SK-N-MC (cell line): ENCODE data around the gene TMEM30B.

Experiments
- DNase-seq: peaks from one replicate; pipeline ENCODE4 v3.0.0-alpha.2; 2011; ENCODE audit warnings: low read depth, low spot score
- H3K27ac ChIP-seq: fragments of 200-600 bp; sonication (generic); 2 replicates; pipeline ENCODE4 v1.5.1; 2016; ENCODE audit warnings: mixed run types
- H3K36me3 ChIP-seq: fragments of 200-600 bp; sonication (generic); 2 replicates; pipeline ENCODE4 v1.6.1; 2017; ENCODE audit warnings: antibody characterized with exemption, low read length, mixed read lengths; ENCODE audit not compliant: insufficient read depth
- H3K4me3 ChIP-seq: fragments of 200-600 bp; sonication (generic); 2 replicates; pipeline ENCODE4 v1.5.1; 2016
- H3K9ac ChIP-seq: fragments of 200-600 bp; sonication (generic); 2 replicates; pipeline ENCODE4 v1.8.0; 2017; ENCODE audit warnings: mixed run types, mixed read lengths; ENCODE audit not compliant: insufficient read length
- H3K9me3 ChIP-seq: fragments of 200-600 bp; sonication (generic); 2 replicates; pipeline ENCODE4 v1.6.1; 2017; ENCODE audit warnings: low read depth, mild to moderate bottlenecking, antibody characterized with exemption, low read length, moderate library complexity, mixed read lengths
- EZH2 ChIP-seq: fragments of 200-600 bp; sonication (generic); IDR thresholded peaks from one replicate; pipeline ENCODE4 v1.6.1; 2017; ENCODE audit warnings: antibody characterized with exemption
- FOXP2 ChIP-seq: optimal IDR thresholded peaks from 2 replicates; pipeline ENCODE3; 2011; ENCODE audit warnings: mild to moderate bottlenecking, moderate library complexity; ENCODE audit not compliant: insufficient read depth; ENCODE audit errors: extremely low read length, control extremely low read depth
- POLR2AphosphoS5 ChIP-seq: IDR thresholded peaks from 2 replicates; pipeline ENCODE4 v1.6.1; 2012; ENCODE audit warnings: mild to moderate bottlenecking, low read depth, low read length, borderline replicate concordance

Gene TMEM30B, protein sequence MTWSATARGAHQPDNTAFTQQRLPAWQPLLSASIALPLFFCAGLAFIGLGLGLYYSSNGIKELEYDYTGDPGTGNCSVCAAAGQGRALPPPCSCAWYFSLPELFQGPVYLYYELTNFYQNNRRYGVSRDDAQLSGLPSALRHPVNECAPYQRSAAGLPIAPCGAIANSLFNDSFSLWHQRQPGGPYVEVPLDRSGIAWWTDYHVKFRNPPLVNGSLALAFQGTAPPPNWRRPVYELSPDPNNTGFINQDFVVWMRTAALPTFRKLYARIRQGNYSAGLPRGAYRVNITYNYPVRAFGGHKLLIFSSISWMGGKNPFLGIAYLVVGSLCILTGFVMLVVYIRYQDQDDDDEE

DNA sequence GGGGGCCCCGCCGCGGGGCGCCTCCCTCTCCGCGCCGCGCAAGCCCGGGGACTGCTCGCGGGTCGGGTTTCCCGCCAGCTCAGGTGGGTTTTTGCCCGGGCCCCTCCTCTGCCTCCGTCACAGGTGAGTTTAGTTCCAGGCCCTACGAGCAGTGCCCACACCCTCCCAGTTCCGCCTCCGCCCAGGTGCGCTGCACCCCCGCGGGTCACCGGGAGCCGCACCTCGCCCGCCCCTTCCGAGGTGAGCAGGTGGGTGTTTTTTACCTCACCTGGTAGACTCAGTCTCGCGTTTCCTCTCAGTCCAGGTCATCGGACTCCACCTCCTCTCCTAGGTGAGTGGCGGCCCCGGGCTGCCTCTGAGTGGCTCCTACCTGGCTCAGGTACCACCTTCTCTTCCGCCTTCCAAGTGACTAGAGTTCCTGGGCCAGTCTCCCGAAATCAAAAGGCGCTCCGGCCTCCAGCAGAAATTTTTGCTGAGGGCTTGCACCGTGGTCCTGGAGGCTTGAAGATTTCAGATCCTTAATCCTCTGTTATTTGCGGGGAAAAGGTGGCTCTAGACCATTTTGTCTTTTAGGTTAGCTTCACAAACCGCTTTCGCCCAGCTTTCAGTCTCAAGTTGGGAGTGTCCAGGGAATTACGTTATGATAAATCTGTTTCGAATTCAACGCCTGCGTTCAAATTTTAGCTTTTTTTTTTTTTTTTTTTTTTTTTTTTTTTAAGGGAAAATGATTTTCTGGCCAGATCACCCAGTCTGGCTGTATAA lies at the start of gene TMEM30B:
TSS of gene TMEM30B (minus strand) at position 153 of the 762 bp plus-strand sequence. CDS start 191 bp downstream, outside the sequence.
- Histone ChIP-seq H3K4me3 (no peak within 1 kb of the TSS), H3K9ac (no peak within 1 kb of the TSS), H3K27ac (no peak within 1 kb of the TSS), H3K36me3 (no peaks in the 10 kb centered on the region), H3K9me3 (no peaks in the 10 kb centered on the region)
- no peak for DNase-seq
- no peak for TF ChIP-seq FOXP2
- no peak for TF ChIP-seq POLR2AphosphoS5
- TF ChIP-seq EZH2 = no peak

DNA sequence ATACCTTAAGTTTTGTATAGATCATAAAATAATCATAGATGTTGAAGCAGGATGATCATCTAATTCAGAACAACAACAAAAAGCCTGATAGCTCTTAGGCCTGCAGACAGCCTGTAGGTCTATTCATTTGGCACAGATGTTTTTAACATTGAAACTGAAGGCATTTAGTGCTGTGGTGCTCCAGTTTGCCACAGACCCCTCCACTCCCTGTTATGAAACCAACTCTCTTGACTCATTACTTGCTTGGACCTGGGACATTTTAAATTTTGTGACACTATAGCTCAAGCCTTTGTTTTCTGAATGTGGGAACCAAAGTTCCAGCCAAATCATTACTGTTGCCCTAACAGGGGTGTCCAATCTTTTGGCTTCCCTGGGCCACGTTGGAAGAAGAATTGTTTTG lies 49.4 kb upstream of the TMEM30B start:
- H3K27ac ChIP-seq = no peak overlapping the region
- H3K9ac ChIP-seq = no peak overlapping the region
- DNase-seq = no peak
- H3K9me3 ChIP-seq = no peaks in the 10 kb centered on the region
- H3K36me3 ChIP-seq = no peaks in the 10 kb centered on the region
- TF ChIP-seq POLR2AphosphoS5 (no peak), EZH2 (no peak), FOXP2 (no peak)
- H3K4me3 ChIP-seq = no peak overlapping the region

DNA sequence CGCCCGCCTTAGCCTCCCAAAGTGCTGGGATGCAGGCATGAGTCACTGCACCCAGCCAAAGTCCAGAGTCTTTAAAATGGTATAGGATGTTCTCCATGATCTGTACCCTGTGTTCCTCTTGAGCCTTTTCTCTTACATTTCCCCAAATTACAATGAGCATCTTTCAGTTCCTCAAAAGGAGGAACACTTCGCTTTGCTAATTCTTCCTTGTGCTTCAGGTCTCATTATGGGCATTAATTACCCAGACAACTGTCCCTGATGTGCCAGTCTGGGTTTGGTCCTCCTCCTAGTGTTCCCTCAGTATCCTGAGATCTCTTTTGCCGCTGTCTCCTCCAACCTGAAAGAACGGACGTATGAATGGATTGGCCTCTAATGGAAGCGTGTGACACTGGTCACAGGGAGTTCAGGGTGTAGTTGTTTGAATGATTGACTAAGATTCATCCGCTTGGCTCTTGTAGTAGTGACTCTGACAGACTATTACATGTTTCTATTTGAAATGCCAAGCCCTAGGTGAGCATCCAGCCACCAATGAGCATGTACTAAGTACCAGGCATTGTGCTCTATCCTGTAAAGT lies 48.4 kb upstream of the TMEM30B start:
- TF ChIP-seq EZH2 (no peak), FOXP2 (no peak), POLR2AphosphoS5 (no peak)
- Histone ChIP-seq H3K4me3 (no peak overlapping the region), H3K9me3 (no peaks in the 10 kb centered on the region), H3K9ac (no peak overlapping the region), H3K36me3 (no peaks in the 10 kb centered on the region), H3K27ac (no peak overlapping the region)
- no peak for DNase-seq

DNA sequence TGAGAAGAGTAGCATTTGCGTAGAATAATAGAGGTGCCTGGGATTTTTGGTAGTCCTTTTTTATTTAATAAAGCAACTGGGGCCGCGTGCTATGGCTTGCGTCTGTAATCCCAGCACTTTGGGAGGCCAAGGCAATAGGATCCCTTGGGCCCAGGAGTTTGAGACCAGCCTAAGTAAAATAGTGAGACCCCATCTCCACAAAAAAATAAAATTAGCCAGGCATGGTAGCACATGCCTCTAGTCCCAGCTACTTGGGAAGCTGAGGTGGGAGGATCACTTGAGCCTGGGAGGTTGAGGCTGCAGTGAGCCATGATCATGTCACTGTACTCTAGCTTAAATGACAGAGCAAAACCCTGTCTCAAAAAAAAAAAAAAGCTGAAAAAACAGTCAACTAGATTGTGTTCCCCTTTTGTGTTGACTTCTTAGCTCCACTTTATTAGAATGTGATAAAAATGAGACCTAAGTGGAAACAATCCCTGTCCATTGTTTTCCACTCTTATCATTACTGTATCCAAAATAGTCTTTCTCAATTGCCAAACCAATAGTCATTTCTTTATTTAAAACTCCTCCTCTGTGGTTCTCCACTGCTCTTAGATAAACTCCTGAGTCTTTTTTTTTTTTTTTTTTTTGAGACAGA lies 47.6 kb upstream of the TMEM30B start:
- DNase-seq = no peak
- TF ChIP-seq FOXP2 (no peak), EZH2 (no peak), POLR2AphosphoS5 (no peak)
- Histone ChIP-seq H3K36me3 (no peaks in the 10 kb centered on the region), H3K9ac (no peak overlapping the region), H3K9me3 (no peaks in the 10 kb centered on the region), H3K4me3 (no peak overlapping the region), H3K27ac (no peak overlapping the region)

DNA sequence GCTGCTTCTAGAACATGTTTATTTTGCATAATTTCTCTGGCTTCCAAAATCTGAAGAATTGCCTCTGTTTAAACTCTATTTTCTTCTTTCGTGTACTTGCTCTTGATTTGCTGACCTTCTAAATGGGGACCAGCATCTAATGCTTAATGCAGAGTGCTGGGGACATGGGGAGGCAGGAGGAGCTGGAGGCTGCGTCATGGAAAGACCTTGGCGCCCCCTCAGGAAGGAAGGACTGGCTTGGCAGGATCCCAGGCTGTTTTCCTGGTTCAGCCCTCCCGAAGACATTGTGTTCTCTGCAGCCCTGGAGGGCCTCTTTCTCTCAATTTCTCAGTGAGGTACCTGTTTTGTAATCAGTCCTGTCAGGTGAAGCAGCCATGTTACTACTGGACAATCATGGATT lies 45.7 kb upstream of the TMEM30B start:
- no peak for TF ChIP-seq FOXP2
- TF ChIP-seq POLR2AphosphoS5 = no peak
- no peak for TF ChIP-seq EZH2
- Histone ChIP-seq H3K27ac (no peak overlapping the region), H3K36me3 (no peaks in the 10 kb centered on the region), H3K9me3 (no peaks in the 10 kb centered on the region), H3K9ac (no peak overlapping the region), H3K4me3 (no peak overlapping the region)
- DNase-seq = no peak

DNA sequence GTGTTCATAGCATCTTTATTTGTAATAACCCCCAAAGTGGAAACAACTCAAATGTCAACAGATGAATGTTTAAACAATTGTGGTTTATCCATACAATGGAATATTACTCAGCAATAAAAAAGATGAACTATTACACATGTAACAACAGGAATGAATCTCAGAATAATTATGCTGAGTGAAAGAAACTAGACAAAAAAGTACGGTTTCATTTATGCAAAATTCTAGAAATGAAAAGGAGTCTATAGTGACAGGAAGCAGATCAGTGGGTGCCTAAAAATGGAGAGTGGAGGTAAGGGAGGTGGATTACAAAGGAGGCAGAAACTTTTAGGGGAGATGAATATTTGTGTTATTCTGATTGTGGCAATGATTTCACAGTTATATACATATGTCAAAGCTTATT lies 45.0 kb upstream of the TMEM30B start:
- no peaks in the 10 kb centered on the region for H3K9me3 ChIP-seq
- H3K4me3 ChIP-seq = no peak overlapping the region
- H3K36me3 ChIP-seq = no peaks in the 10 kb centered on the region
- DNase-seq = no peak
- TF ChIP-seq POLR2AphosphoS5 (no peak), EZH2 (no peak), FOXP2 (no peak)
- H3K9ac ChIP-seq = no peak overlapping the region
- no peak overlapping the region for H3K27ac ChIP-seq

DNA sequence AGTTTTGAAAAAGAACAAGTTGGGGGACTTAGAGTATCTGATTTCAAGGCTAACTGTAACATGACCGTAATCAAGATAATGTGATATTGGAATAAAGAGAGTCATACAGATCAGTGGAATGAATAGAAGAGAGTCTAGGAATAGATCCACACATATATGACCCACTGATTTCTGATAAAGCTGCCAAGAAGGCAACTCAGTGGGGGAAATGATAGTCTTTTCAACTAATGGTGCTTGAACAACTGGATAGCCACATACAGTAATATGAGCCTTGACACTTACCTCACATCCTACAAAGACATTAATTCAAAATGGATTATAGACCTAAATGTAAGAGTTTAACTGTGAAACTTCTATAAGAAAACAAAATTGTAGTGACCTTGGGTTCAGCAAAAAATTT lies 44.0 kb upstream of the TMEM30B start:
- no peaks in the 10 kb centered on the region for H3K36me3 ChIP-seq
- TF ChIP-seq FOXP2 = no peak
- TF ChIP-seq POLR2AphosphoS5 = no peak
- no peak for TF ChIP-seq EZH2
- H3K9ac ChIP-seq = no peak overlapping the region
- no peak for DNase-seq
- H3K4me3 ChIP-seq = no peak overlapping the region
- H3K27ac ChIP-seq = no peak overlapping the region
- no peaks in the 10 kb centered on the region for H3K9me3 ChIP-seq

DNA sequence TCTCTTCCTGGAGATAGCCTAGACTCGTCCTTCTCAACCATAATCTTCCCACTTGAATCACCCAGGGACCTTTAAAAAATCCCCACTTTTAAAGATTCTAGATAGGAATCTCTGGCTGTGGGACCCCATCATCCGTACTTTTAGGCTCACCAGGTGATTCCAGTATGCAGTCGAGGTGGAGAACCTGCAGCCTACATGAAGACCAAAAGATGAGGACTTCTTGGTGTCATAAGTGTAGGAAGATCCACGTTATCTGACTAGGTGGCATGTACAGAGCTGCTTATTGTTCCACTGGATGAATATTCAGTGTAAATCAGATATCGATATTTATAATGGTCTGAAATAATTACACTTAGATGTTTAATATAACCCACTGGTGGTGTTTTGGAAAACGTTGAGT lies 42.8 kb upstream of the TMEM30B start:
- H3K4me3 ChIP-seq = no peak overlapping the region
- no peak overlapping the region for H3K9ac ChIP-seq

More for the DNA sequence above, 42.8 kb upstream of the TMEM30B start:
- no peaks in the 10 kb centered on the region for H3K9me3 ChIP-seq
- TF ChIP-seq EZH2 (no peak), FOXP2 (no peak)
- no peak for DNase-seq
- no peaks in the 10 kb centered on the region for H3K36me3 ChIP-seq
- no peak overlapping the region for H3K27ac ChIP-seq
